ENCODE data around the gene PKD1.

DNA sequence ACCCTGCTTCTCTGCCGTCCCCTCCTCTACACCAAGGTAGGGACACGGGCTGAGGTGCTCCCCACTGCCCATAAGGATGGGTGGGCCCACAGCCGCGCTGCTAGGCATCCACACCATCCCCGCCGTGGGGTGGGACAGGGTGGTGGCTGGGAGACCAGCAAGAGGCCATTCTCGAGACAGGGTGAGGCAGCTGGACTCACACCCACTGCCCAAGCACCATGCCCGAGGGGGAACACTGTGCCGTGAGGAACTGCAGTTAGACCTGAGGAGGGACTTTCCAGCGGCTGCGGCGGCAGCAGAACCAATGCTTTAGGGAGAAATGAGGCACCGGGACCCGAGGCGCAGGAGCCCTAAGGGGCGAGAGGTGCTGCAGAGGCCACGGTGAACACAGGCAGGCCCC lies 13.3 kb downstream of the PKD1 start:
- TF ChIP-seq, protein P1, sequence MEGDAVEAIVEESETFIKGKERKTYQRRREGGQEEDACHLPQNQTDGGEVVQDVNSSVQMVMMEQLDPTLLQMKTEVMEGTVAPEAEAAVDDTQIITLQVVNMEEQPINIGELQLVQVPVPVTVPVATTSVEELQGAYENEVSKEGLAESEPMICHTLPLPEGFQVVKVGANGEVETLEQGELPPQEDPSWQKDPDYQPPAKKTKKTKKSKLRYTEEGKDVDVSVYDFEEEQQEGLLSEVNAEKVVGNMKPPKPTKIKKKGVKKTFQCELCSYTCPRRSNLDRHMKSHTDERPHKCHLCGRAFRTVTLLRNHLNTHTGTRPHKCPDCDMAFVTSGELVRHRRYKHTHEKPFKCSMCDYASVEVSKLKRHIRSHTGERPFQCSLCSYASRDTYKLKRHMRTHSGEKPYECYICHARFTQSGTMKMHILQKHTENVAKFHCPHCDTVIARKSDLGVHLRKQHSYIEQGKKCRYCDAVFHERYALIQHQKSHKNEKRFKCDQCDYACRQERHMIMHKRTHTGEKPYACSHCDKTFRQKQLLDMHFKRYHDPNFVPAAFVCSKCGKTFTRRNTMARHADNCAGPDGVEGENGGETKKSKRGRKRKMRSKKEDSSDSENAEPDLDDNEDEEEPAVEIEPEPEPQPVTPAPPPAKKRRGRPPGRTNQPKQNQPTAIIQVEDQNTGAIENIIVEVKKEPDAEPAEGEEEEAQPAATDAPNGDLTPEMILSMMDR (conservative IDR thresholded peaks at IDR 0.05) = no peak
- TF ChIP-seq ZFX (IDR thresholded peaks at IDR 0.05) = no peak

All from C4-2B (cell line).